GM18505 (cell line): ENCODE data around the gene IMMT.

Experiments used
- ATAC-seq: cut with Tn5 transposase; IDR thresholded peaks from one replicate; pipeline ENCODE4 v1.9.1; 2021; ENCODE audit not compliant: unreplicated experiment
- POLR2A ChIP-seq: IDR thresholded peaks from 4 replicates; pipeline ENCODE4 v1.6.1; 2011; ENCODE audit warnings: borderline replicate concordance; ENCODE audit not compliant: insufficient read depth, insufficient read length; ENCODE audit errors: extremely low read depth

Gene IMMT

DNA sequence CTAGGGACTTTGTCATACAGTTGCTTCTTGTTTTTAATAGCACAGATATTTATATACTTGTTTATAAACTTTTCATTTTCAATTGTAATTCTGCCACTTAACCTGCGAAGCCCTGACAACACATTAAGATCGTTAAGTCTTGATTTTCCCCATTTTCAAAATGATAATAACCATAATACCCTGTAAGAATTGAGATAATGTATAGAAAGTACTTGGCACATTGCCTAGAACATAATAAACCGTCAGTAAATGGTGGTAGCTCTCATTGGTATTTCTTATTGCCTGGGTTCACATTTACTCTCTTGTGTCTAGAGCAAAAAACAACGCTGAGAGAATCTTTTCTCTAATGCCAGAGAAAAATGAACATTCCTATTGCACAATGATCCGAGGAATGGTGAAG lies 70.6 kb downstream of the IMMT start:
- no peak for ATAC-seq

DNA sequence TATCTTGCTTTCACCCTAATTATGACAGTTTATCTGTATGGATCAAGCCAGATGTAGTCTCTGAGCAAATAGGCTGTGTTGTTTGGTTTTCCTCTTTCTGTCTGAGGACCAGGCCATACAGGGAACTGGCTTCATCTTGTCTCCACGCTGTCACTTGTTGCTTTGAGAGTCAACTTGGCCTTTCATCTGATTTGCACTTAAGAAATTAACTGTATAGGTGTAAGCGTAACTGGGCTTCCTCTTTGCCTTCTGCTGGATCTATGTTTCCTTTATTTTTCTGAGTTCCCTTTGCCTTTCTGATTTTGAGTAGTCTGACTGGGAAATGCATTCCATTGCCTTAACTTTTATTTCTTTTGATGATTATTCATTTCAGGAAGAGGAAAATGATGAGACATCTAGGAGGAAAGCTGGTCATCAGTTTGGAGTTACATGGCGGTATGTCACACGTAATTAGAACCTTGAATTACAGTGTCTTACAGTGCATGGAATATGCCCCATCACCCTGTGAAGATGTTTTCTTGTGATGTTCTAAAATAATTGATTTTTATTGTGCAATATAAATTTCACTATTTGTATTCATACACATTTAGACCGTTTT lies 71.8 kb downstream of the IMMT start:
- TF ChIP-seq POLR2A: no peak
- no peak for ATAC-seq

More for the DNA sequence above, 70.6 kb downstream of the IMMT start:
- TF ChIP-seq POLR2A: no peak

DNA sequence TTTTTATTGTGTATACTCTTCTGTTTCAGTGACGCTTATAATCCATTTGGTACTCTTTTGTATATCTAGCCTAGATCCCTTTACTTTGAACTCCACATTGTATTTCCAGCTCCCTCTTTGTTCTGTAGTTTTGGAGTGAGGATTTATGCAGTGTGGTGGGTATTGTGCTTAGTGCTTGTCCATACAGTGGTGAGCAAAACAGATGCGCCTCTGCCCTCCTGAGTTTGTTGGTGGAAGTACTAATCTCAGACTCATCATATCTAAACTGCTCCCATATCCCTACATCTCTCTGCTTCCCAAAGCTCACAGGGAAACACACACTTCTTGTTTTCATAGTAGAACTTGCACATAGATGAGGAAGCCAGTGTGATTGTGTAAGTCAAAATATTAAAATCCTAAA lies 77.1 kb downstream of the IMMT start:
- ATAC-seq: no peak

DNA sequence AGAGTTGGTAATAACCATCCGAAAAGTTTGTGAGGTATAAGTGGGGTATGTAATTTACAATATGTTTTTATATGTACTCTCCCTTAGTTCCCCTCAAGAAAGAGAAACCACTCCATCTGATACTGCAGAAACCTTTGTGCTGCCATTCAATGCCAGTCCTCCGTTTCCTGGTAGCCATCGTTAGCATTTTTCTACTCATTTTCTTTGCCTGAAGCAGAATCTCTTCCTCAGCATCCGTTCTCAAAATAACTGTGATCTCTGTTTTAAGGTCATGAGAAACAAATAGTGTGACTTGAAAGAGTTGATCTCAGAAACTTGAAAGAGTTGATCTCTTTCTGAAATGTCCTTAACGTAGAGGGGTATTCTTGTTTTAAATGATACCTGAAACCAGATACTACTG lies 88.2 kb downstream of the IMMT start:
- TF ChIP-seq POLR2A: no peak
- ATAC-seq: no peak

More for the DNA sequence above, 77.1 kb downstream of the IMMT start:
- TF ChIP-seq POLR2A: no peak

DNA sequence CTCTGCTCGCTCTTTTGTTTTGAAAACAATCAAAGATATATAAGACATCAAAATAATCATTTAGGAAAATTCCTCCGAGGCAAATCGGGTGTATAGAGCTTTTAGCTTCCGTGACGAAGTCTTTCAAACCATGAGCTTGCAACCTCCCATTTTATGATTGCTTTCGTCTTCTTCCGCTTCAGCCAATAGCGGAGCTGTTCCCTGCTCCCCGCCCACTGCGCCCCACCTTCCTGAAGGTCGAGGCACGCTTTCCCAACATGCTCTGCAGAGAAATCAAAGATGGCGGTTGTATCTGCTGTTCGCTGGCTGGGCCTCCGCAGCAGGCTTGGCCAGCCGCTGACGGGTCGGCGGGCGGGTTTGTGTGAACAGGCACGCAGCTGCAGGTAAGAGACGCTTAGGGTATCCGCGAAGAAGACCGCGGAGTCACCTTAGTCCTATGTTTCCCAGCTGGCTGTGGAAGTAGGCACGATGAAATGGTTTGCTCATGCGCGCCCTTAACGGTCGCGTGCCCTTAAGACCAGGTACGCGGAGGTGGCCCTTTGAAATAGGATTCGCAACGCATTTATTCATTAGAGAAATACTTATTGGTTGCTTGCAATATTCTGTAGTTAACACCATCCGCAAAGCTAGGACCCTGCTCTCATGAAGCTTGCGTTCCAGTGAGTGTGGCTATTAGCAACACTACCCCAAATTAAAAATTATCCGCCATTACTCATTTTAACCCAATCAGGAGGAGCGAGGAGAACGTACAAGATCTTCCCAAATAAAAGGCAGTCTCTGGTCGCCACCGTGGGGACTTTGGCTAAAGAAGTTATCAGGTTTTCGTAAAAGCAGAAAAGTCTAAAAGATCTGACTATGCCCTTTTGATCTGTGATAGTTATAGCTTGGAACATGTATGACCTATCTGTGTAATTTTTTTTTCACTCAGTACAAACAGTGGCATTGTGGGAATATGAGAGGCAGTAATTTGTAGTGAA lies 89.0 kb downstream of the IMMT start, which contains the start of gene PTCD3:
PTCD3 (plus strand) TSS at position 267 of the 977 bp plus-strand sequence; CDS start at position 280, 13 bp downstream.
- peak; percentile 88 for ATAC-seq
- peak; percentile 97 for TF ChIP-seq POLR2A

DNA sequence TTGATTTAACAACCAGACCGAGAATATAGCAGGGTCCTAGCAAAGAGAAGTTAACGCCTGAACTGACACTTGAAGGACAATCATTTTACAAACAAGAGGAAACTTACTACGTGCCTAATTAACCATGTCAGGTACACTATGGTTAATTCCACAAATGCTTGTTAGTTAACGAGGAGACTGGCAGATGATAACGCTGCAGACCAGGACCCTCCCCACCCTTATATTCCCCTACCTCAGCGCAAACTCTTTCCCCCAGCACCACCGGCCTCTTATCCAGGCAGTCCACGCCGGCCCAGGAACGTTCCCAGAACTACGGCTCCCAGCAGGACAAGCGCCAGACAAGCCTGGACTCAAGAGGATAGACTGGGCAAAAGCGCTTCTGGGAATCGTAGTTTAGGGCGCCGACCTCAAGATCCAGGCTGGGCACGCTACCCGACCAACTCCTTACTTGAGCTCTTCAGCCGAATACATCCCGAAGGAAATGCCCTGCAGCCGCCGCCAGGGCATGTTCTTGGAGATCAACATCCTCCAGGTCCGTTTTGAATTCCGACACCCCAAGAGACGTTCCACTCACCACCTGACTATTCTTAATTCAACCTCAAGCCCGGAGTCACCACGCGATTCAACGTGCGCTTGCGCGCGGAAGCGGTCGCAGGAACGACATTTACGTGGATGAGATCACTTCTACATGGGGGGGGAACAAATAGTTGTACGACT lies 89.9 kb downstream of the IMMT start, which contains the start of gene POLR1A:
POLR1A (minus strand) TSS at position 635 of the 717 bp plus-strand sequence; CDS start at position 525, 110 bp downstream.
- TF ChIP-seq POLR2A: peak; percentile 45
- ATAC-seq: peak; percentile 61

DNA sequence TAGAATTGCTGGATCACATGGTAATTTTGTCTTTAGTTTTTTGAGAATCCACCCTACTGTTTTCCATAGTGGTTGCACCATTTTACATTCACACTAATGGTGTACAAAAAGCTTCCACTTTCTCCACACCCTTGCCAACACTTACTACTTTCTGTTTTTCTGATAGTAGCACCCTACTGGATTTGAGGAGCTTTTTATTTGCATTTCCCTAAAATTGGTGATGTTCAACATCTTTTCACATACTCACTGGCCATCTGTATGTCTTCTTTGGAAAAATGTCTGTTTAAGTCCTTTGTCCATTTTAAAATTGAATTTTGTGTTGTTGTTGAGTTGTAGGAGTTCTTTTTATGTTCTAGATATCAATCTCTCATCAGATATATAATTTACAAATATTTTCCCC lies 93.1 kb downstream of the IMMT start:
- no peak for ATAC-seq
- TF ChIP-seq POLR2A: no peak

DNA sequence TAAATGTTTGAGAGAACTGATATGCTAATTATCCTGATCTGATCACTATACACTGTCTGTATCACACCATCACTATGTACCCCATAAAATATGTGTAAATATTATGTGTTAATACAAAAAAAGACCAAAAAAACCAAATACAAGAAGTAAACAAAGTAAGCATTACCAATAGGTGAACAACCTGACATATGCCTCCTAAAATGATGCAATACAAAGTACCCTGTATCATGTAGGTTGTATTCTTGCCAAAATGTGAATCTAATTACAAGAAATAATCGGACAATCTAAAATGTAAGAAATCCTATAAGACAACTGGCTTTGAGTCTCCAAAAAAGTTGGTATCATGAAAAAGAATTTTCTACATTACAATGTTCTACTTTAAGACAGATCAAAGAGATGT lies 97.3 kb downstream of the IMMT start:
- TF ChIP-seq POLR2A: no peak
- ATAC-seq: no peak

DNA sequence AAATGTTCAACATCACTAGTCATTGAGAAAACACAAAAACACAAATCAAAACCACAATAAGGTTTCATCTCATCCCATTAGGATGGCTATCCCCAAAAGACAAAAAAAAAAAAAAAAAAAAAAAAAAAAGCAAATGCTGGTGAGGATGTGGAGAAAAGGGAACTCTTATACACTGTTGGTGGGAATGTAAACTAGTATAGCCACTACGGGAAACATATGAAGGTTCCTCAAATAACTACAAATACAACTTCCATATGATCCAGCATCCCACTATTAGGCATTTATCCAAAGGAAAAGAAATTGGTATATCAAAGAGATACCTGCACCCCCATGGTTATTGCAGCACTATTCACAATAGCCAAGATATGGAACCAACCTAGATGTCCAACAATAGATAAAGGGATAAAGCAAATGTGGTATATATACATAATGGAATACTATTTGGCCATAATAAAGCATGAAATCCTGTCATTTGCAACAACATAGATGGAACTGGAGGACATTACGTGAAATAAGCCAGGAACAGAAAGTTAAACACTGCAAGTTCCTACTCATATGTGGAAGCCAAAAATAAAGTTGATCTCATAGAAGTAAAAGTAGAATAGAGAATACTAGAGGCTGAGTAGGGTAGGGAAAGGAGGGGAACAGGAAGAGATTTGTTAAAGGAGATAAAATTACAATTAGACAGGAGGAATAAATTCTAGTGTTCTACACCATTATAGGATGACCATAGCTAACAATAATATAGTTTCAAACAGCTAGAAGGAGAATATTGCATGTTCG lies 98.0 kb downstream of the IMMT start:
- no peak for TF ChIP-seq POLR2A
- no peak for ATAC-seq

DNA sequence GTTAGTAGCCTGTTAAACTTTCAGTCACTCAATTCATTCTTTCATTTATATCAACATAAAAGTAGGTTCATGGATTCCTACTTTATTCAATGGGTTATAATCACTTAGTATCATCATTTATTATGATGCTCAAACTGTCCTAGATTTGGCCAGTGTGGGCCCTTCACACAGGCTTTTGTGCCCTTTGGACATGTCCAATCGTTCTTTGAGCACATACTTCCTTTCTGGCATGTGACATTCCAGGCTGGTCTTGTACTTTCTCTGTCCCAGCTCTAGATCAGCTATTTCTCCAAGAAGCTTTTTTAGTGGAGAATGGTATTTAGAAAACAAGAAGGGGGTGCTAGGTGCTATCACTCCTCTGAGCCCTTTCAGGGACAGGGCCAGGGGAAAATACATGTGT lies 101.0 kb downstream of the IMMT start:
- no peak for ATAC-seq
- no peak for TF ChIP-seq POLR2A
